Bronchial epithelial cell (primary cell): Measurements from ENCODE around the gene PAPPA2. TPM values are rescaled to one million over a fixed set of nuclear protein-coding genes. Genes with fewer than 3 reads are reported as not detected.

Experiments
- DNase-seq: peaks from one replicate; pipeline ENCODE4 v3.0.0-alpha.2; 2010; ENCODE audit warnings: low read depth
- FAIRE-seq: peaks from 2 replicates; lab custom pipeline; 2011; peaks lifted over from hg19 to GRCh38; lab: Jason Lieb, UNC
- H3K27me3 ChIP-seq: 2 replicates; pipeline ENCODE4 v1.5.1; 2011; ENCODE audit warnings: low read length; ENCODE audit not compliant: control insufficient read depth, insufficient read depth
- H3K36me3 ChIP-seq: 2 replicates; pipeline ENCODE4 v1.5.1; 2011; ENCODE audit warnings: low read length; ENCODE audit not compliant: control insufficient read depth, insufficient read depth
- H3K4me3 ChIP-seq: 2 replicates; pipeline ENCODE4 v1.5.1; 2011; ENCODE audit warnings: mild to moderate bottlenecking, low read depth, low read length, control low read depth
- CTCF ChIP-seq: IDR thresholded peaks from 2 replicates; pipeline ENCODE4 v1.5.1; 2011; ENCODE audit warnings: mild to moderate bottlenecking, moderate library complexity, low read length, control low read depth, inconsistent platforms; ENCODE audit not compliant: insufficient read depth, severe bottlenecking
- total RNA-seq: library from RNA; depleted of rRNA; stranded (reverse); fragments of >200 nt; gene quantifications from 2 replicates; pipeline ENCODE4 v1.2.1, GENCODE V29; 2014

Gene PAPPA2
- total RNA-seq, 1 donor from 2014 or later: 8.7 TPM

GRCh38 chr1:176839216-176839615 lies 376.2 kb downstream of the PAPPA2 start:
- FAIRE-seq: no peak
- TF ChIP-seq CTCF: no peak
- DNase-seq: no peak
- no peak overlapping the region for H3K4me3 ChIP-seq
- no peaks in the 10 kb centered on the region for H3K27me3 ChIP-seq
- H3K36me3 ChIP-seq: no peaks in the 10 kb centered on the region

- no peaks in the 10 kb centered on the region for H3K27me3 ChIP-seq
- DNase-seq (no peak), FAIRE-seq (no peak)
- H3K4me3 ChIP-seq: no peak overlapping the region
- H3K36me3 ChIP-seq: no peaks in the 10 kb centered on the region
- TF ChIP-seq CTCF: no peak
Measured at GRCh38 chr1:176841238-176841637, 378.3 kb downstream of the PAPPA2 start.

GRCh38 chr1:176843352-176844297 lies 380.6 kb downstream of the PAPPA2 start:
- peak; percentile 27 for TF ChIP-seq CTCF
- Histone ChIP-seq H3K36me3 (no peaks in the 10 kb centered on the region), H3K27me3 (no peaks in the 10 kb centered on the region), H3K4me3 (no peak overlapping the region)
- peak; percentile 24 for DNase-seq
- no peak for FAIRE-seq

- TF ChIP-seq CTCF: no peak
- no peak for FAIRE-seq
- Histone ChIP-seq H3K27me3 (no peaks in the 10 kb centered on the region), H3K36me3 (no peaks in the 10 kb centered on the region), H3K4me3 (no peak overlapping the region)
- DNase-seq: no peak
Measured at GRCh38 chr1:176847052-176847451, 384.1 kb downstream of the PAPPA2 start.

- no peak overlapping the region for H3K4me3 ChIP-seq
- no peak for DNase-seq
- H3K36me3 ChIP-seq: no peaks in the 10 kb centered on the region
- no peak for TF ChIP-seq CTCF
- no peak for FAIRE-seq
- no peaks in the 10 kb centered on the region for H3K27me3 ChIP-seq
Measured at GRCh38 chr1:176849281-176849680, 386.3 kb downstream of the PAPPA2 start.
